HG02943 (cell line): ENCODE measurements around the gene PARP12.
"Not testable (repeated sequence)": the region's sequence is repeated elsewhere in the genome, so short reads cannot be mapped to it uniquely, and the experiment has no call there.

Experiments used
- ATAC-seq: cut with Tn5 transposase; IDR thresholded peaks from one replicate; pipeline ENCODE4 v1.9.1; 2021; ENCODE audit warnings: mild to moderate bottlenecking, low read depth, moderate library complexity; ENCODE audit not compliant: unreplicated experiment

PARP12 gene

GRCh38 chr7:140062528-140063299 is at the start of gene PARP12:
Gene PARP12, minus strand, starts transcription at chr7:140062951. Its CDS starts 104 bp downstream, at chr7:140062847.
- ATAC-seq: peak; percentile 86

- not testable (repeated sequence) for ATAC-seq
Measured at GRCh38 chr7:140108777-140109176, 46.0 kb upstream of the PARP12 start.

- ATAC-seq: no peak
Measured at GRCh38 chr7:140096459-140096858, 33.7 kb upstream of the PARP12 start.

GRCh38 chr7:140093375-140093774 is 30.6 kb upstream of the PARP12 start:
- no peak for ATAC-seq

GRCh38 chr7:140085447-140085846 is 22.7 kb upstream of the PARP12 start:
- no peak for ATAC-seq

- no peak for ATAC-seq
Measured at GRCh38 chr7:140084972-140085371, 22.2 kb upstream of the PARP12 start.

GRCh38 chr7:140084142-140084655 is 21.4 kb upstream of the PARP12 start:
- ATAC-seq: no peak

GRCh38 chr7:140082770-140083169 is 20.0 kb upstream of the PARP12 start:
- ATAC-seq: no peak

GRCh38 chr7:140081774-140082425 is 19.1 kb upstream of the PARP12 start:
- no peak for ATAC-seq

GRCh38 chr7:140080919-140081318 is 18.2 kb upstream of the PARP12 start:
- no peak for ATAC-seq

GRCh38 chr7:140079121-140079536 is 16.4 kb upstream of the PARP12 start:
- ATAC-seq: no peak

- ATAC-seq: no peak
Measured at GRCh38 chr7:140078392-140078791, 15.6 kb upstream of the PARP12 start.

GRCh38 chr7:140074780-140075179 is 12.0 kb upstream of the PARP12 start:
- ATAC-seq: no peak

- no peak for ATAC-seq
Measured at GRCh38 chr7:140070546-140070945, 7.8 kb upstream of the PARP12 start.

- ATAC-seq: no peak
Measured at GRCh38 chr7:140069298-140069949, 6.7 kb upstream of the PARP12 start.

- no peak for ATAC-seq
Measured at GRCh38 chr7:140068033-140068432, 5.3 kb upstream of the PARP12 start.

- ATAC-seq: no peak
Measured at GRCh38 chr7:140067052-140067451, 4.3 kb upstream of the PARP12 start.

- ATAC-seq: peak; percentile 47
Measured at GRCh38 chr7:140062118-140062527, 628 bp downstream of the PARP12 start.

GRCh38 chr7:140061607-140061930 is 1.2 kb downstream of the PARP12 start:
- no peak for ATAC-seq

GRCh38 chr7:140060788-140061606 is 1.8 kb downstream of the PARP12 start:
- no peak for ATAC-seq

- no peak for ATAC-seq
Measured at GRCh38 chr7:140060243-140060630, 2.5 kb downstream of the PARP12 start.
